Measurements from ENCODE around the gene AK1.
"Not testable (repeated sequence)": the region's sequence is repeated elsewhere in the genome, so short reads cannot be mapped to it uniquely, and the experiment has no call there.

Gene AK1

GRCh38 chr9:127886401-127886972 is 9.0 kb upstream of the AK1 start:
- in situ Hi-C loops (cut with MboI; ENCODE audit: low sequenced_read_pairs), result no loop called here

- in situ Hi-C loops (cut with MboI; ENCODE audit: low sequenced_read_pairs), result no loop called here
These were observed 8.2 kb upstream of the AK1 start for GRCh38 chr9:127885508-127886281.

GRCh38 chr9:127884976-127885490 is 7.6 kb upstream of the AK1 start:
- in situ Hi-C loops (cut with MboI; ENCODE audit: low sequenced_read_pairs), result no loop called here

- in situ Hi-C loops (cut with MboI; ENCODE audit: low sequenced_read_pairs), result no loop called here
These were observed 7.0 kb upstream of the AK1 start for GRCh38 chr9:127884427-127884911.

- in situ Hi-C loops (cut with MboI; ENCODE audit: low sequenced_read_pairs), result no loop called here
These were observed 6.5 kb upstream of the AK1 start for GRCh38 chr9:127883959-127884358.

- in situ Hi-C loops (cut with MboI; ENCODE audit: low sequenced_read_pairs), result not testable (repeated sequence)
These were observed 4.2 kb upstream of the AK1 start for GRCh38 chr9:127881715-127882114.

- in situ Hi-C loops (cut with MboI; ENCODE audit: low sequenced_read_pairs), result no loop called here
These were observed 2.7 kb upstream of the AK1 start for GRCh38 chr9:127880143-127880542.

GRCh38 chr9:127878652-127879390 is 1.3 kb upstream of the AK1 start:
- in situ Hi-C loops (cut with MboI; ENCODE audit: low sequenced_read_pairs), result loop anchor here (10.0 kb wide), 1 partner anchor 144 kb away; the partner anchor contains the start of gene TOR2A

GRCh38 chr9:127878001-127878651 is 651 bp upstream of the AK1 start:
- in situ Hi-C loops (cut with MboI; ENCODE audit: low sequenced_read_pairs), result loop anchor here (10.0 kb wide), 1 partner anchor 143 kb away; the partner anchor contains the start of gene TOR2A

GRCh38 chr9:127876764-127877562 is 512 bp downstream of the AK1 start:
- in situ Hi-C loops (cut with MboI; ENCODE audit: low sequenced_read_pairs), result loop anchor here (10.0 kb wide), 1 partner anchor 142 kb away; the partner anchor contains the start of gene TOR2A

- in situ Hi-C loops (cut with MboI; ENCODE audit: low sequenced_read_pairs), result loop anchor here (10.0 kb wide), 1 partner anchor 141 kb away; the partner anchor contains the start of gene TOR2A
These were observed 1.3 kb downstream of the AK1 start for GRCh38 chr9:127876026-127876763.

- in situ Hi-C loops (cut with MboI; ENCODE audit: low sequenced_read_pairs), result loop anchor here (10.0 kb wide), 1 partner anchor 141 kb away; the partner anchor contains the start of gene TOR2A
These were observed 2.0 kb downstream of the AK1 start for GRCh38 chr9:127875306-127875966.

GRCh38 chr9:127874301-127875221 is 2.9 kb downstream of the AK1 start:
- in situ Hi-C loops (cut with MboI; ENCODE audit: low sequenced_read_pairs), result loop anchor here (10.0 kb wide), 1 partner anchor 140 kb away; the partner anchor contains the start of gene TOR2A

GRCh38 chr9:127873886-127874285 is 3.6 kb downstream of the AK1 start:
- in situ Hi-C loops (cut with MboI; ENCODE audit: low sequenced_read_pairs), result loop anchor here (10.0 kb wide), 1 partner anchor 139 kb away; the partner anchor contains the start of gene TOR2A

- in situ Hi-C loops (cut with MboI; ENCODE audit: low sequenced_read_pairs), result loop anchor here (10.0 kb wide), 1 partner anchor 138 kb away; the partner anchor contains the start of gene TOR2A
These were observed 4.2 kb downstream of the AK1 start for GRCh38 chr9:127873223-127873691.

- in situ Hi-C loops (cut with MboI; ENCODE audit: low sequenced_read_pairs), result loop anchor here (10.0 kb wide), 1 partner anchor 138 kb away; the partner anchor contains the start of gene TOR2A
These were observed 4.9 kb downstream of the AK1 start for GRCh38 chr9:127872369-127873222.

Measured in HL-60/S4 (cell line).